H9 (cell line): ENCODE measurements around the gene TSPO. TPM values are rescaled to one million over a fixed set of nuclear protein-coding genes. Genes with fewer than 3 reads are reported as not detected.

ENCODE experiments used
- DNase-seq: peaks from one replicate; pipeline ENCODE4 v3.0.0-alpha.2; 2017
- H2AFZ ChIP-seq: one replicate; pipeline ENCODE4 v1.6.1; 2013; ENCODE audit warnings: mild to moderate bottlenecking, low read length, control low read depth, moderate library complexity
- H2AK5ac ChIP-seq: 2 replicates; pipeline ENCODE4 v1.6.1; 2013; ENCODE audit warnings: low read length, control low read depth, mixed read lengths; ENCODE audit not compliant: insufficient read length
- H2BK120ac ChIP-seq: one replicate; pipeline ENCODE4 v1.6.1; 2013; ENCODE audit warnings: low read depth, mild to moderate bottlenecking, low read length, control low read depth, inconsistent platforms; ENCODE audit not compliant: poor library complexity, severe bottlenecking
- H2BK12ac ChIP-seq: 2 replicates; pipeline ENCODE4 v1.6.1; 2013; ENCODE audit warnings: low read length, control low read depth, mixed read lengths, low read depth; ENCODE audit not compliant: insufficient read length
- H2BK15ac ChIP-seq: 2 replicates; pipeline ENCODE4 v1.6.1; 2013; ENCODE audit warnings: low read depth, low read length, control low read depth
- H2BK20ac ChIP-seq: one replicate; pipeline ENCODE4 v1.6.1; 2013; ENCODE audit warnings: low read depth, mild to moderate bottlenecking, low read length, control low read depth, inconsistent platforms; ENCODE audit not compliant: poor library complexity, severe bottlenecking
- H2BK5ac ChIP-seq: 2 replicates; pipeline ENCODE4 v1.6.1; 2013; ENCODE audit warnings: low read length, control low read depth, mixed read lengths; ENCODE audit not compliant: insufficient read length
- H3K14ac ChIP-seq: 2 replicates; pipeline ENCODE4 v1.6.1; 2013; ENCODE audit warnings: low read length, control low read depth; ENCODE audit not compliant: insufficient read depth
- H3K18ac ChIP-seq: 2 replicates; pipeline ENCODE4 v1.6.1; 2013; ENCODE audit warnings: low read depth, mild to moderate bottlenecking, mixed read lengths, low read length, control low read depth; ENCODE audit not compliant: insufficient read length
- H3K23ac ChIP-seq: 2 replicates; pipeline ENCODE4 v1.6.1; 2013; ENCODE audit warnings: low read length, control low read depth, mixed read lengths, low read depth; ENCODE audit not compliant: insufficient read length
- H3K23me2 ChIP-seq: 2 replicates; pipeline ENCODE4 v1.6.1; 2013; ENCODE audit warnings: low read depth, mild to moderate bottlenecking, mixed read lengths, low read length, control low read depth; ENCODE audit not compliant: insufficient read length, poor library complexity, severe bottlenecking
- H3K27ac ChIP-seq: 2 replicates; pipeline ENCODE4 v1.5.1; 2013; ENCODE audit warnings: low read length, control low read depth, mixed read lengths, low read depth; ENCODE audit not compliant: insufficient read length
- H3K27me3 ChIP-seq: 2 replicates; pipeline ENCODE4 v1.6.1; 2013; ENCODE audit warnings: low read length, control low read depth, inconsistent platforms; ENCODE audit not compliant: insufficient read depth
- H3K4ac ChIP-seq: 2 replicates; pipeline ENCODE4 v1.6.1; 2013; ENCODE audit warnings: low read depth, mild to moderate bottlenecking, control low read depth, inconsistent platforms, low read length, moderate library complexity
- H3K4me1 ChIP-seq: 2 replicates; pipeline ENCODE4 v1.6.1; 2013; ENCODE audit warnings: low read length, control low read depth, inconsistent platforms; ENCODE audit not compliant: insufficient read depth
- H3K4me2 ChIP-seq: 2 replicates; pipeline ENCODE4 v1.6.1; 2013; ENCODE audit warnings: low read length, control low read depth, mixed read lengths; ENCODE audit not compliant: insufficient read length, insufficient read depth
- H3K56ac ChIP-seq: 2 replicates; pipeline ENCODE4 v1.6.1; 2013; ENCODE audit warnings: low read depth, mild to moderate bottlenecking, mixed read lengths, low read length, control low read depth; ENCODE audit not compliant: insufficient read length
- H3K79me1 ChIP-seq: 2 replicates; pipeline ENCODE4 v1.6.1; 2013; ENCODE audit warnings: low read depth, mild to moderate bottlenecking, moderate library complexity, low read length, control low read depth, inconsistent platforms; ENCODE audit not compliant: insufficient read depth, poor library complexity, severe bottlenecking
- H3K79me2 ChIP-seq: 2 replicates; pipeline ENCODE4 v1.6.1; 2013; ENCODE audit warnings: low read length, control low read depth, inconsistent platforms; ENCODE audit not compliant: insufficient read depth
- H3K9ac ChIP-seq: 2 replicates; pipeline ENCODE4 v1.6.1; 2013; ENCODE audit warnings: low read length, control low read depth, mixed read lengths; ENCODE audit not compliant: insufficient read length; ENCODE audit errors: extremely low read depth
- H3K9me3 ChIP-seq: one replicate; pipeline ENCODE4 v1.6.1; 2013; ENCODE audit warnings: low read depth, low read length, inconsistent platforms; ENCODE audit not compliant: control insufficient read depth
- H3T11ph ChIP-seq: one replicate; pipeline ENCODE4 v1.6.1; 2013; ENCODE audit warnings: mild to moderate bottlenecking, low read length, control low read depth, inconsistent platforms
- H4K20me1 ChIP-seq: one replicate; pipeline ENCODE4 v1.6.1; 2013; ENCODE audit not compliant: control insufficient read depth, insufficient read length, insufficient read depth
- H4K5ac ChIP-seq: 2 replicates; pipeline ENCODE4 v1.6.1; 2013; ENCODE audit warnings: low read depth, mild to moderate bottlenecking, mixed read lengths, low read length, control low read depth; ENCODE audit not compliant: insufficient read length
- H4K8ac ChIP-seq: replicated peaks from 2 replicates; pipeline ENCODE4 v1.6.1; 2013; ENCODE audit warnings: low read length, control low read depth, mixed read lengths, low read depth; ENCODE audit not compliant: insufficient read length
- H4K91ac ChIP-seq: 2 replicates; pipeline ENCODE4 v1.6.1; 2013; ENCODE audit warnings: low read depth, mild to moderate bottlenecking, moderate library complexity, mixed read lengths, low read length, control low read depth; ENCODE audit not compliant: insufficient read length
- H3K27ac Mint-ChIP-seq, 3 experiments: 2 replicates in 2 of 3; 3 replicates in 1 of 3; pipeline ENCODE4 v1.8.0; 2020 to 2021; ENCODE audit warnings: mixed read lengths in 3 of 3, mild to moderate bottlenecking in 1 of 3, moderate library complexity in 1 of 3
- H3K27me3 Mint-ChIP-seq: 2 replicates; pipeline ENCODE4 v1.8.0; 2021; ENCODE audit warnings: low read depth, mild to moderate bottlenecking, moderate library complexity, mixed read lengths
- H3K36me3 Mint-ChIP-seq, 3 experiments: 2 replicates in 2 of 3; 3 replicates in 1 of 3; pipeline ENCODE4 v1.8.0; 2020 to 2021; ENCODE audit warnings: low read depth in 3 of 3, mixed read lengths in 3 of 3; ENCODE audit not compliant: insufficient read depth in 1 of 3
- H3K4me1 Mint-ChIP-seq, 2 experiments: 2 replicates each; pipeline ENCODE4 v1.8.0; 2020; ENCODE audit warnings: mixed read lengths in 2 of 2
- H3K4me3 Mint-ChIP-seq, 2 experiments: 2 replicates in 1 of 2; 3 replicates in 1 of 2; pipeline ENCODE4 v1.8.0; 2020 to 2021; ENCODE audit warnings: mild to moderate bottlenecking in 2 of 2, mixed read lengths in 2 of 2, moderate library complexity in 1 of 2
- H3K9me3 Mint-ChIP-seq, 2 experiments: 2 replicates in 1 of 2; 3 replicates in 1 of 2; pipeline ENCODE4 v1.8.0; 2020; ENCODE audit warnings: mild to moderate bottlenecking in 2 of 2, mixed read lengths in 2 of 2, moderate library complexity in 1 of 2
- CTCF ChIP-seq: fragments of 200-600 bp; sonication (generic); conservative IDR thresholded peaks from 3 replicates; pipeline ENCODE4 v1.8.0; 2021; ENCODE audit warnings: antibody characterized with exemption, mild to moderate bottlenecking
- WGBS: extraction: QIAGEN DNeasy Blood & Tissue Kit; methylation state at CpG from one replicate; pipeline ENCODE4 v1.1.7; 2013; ENCODE audit warnings: missing lambda C conversion rate, low lambda C conversion rate, mixed read lengths; ENCODE audit not compliant: insufficient read length; ENCODE audit errors: extremely low coverage; 5-methylcytosine and 5-hydroxymethylcytosine counted together
- total RNA-seq: library from RNA; stranded (reverse); gene quantifications from 2 replicates; pipeline ENCODE4 v1.2.1, GENCODE V29; 2021

Gene TSPO
- total RNA-seq, 1 experiment from 2014 or later: 14.8 TPM

GRCh38 chr22:43147821-43148220 is 3.5 kb upstream of the TSPO start:
- H3K23me2 ChIP-seq: peaks cover under 1% of the 10 kb centered on the region
- H4K20me1 ChIP-seq: no peaks in the 10 kb centered on the region
- no peak overlapping the region for H2BK120ac ChIP-seq
- Mint-ChIP-seq H3K4me3 (no peak overlapping the region), H3K9me3 (no peaks in the 10 kb centered on the region), H3K27me3 (peaks cover 22% of the 10 kb centered on the region), H3K4me1 (peaks cover 3 to 19% of the 10 kb centered on the region in 2 experiments), H3K27ac (no peak overlapping the region), H3K36me3 (no peaks in the 10 kb centered on the region)
- H2BK5ac ChIP-seq: no peak overlapping the region
- no peak overlapping the region for H2AFZ ChIP-seq
- no peak overlapping the region for H2BK20ac ChIP-seq
- no peaks in the 10 kb centered on the region; the same call in 1 of the 2 replicates for H3K4me1 ChIP-seq
- no peak overlapping the region for H4K8ac ChIP-seq
- H3K23ac ChIP-seq: no peak overlapping the region
- no peak overlapping the region for H2BK12ac ChIP-seq
- no peak overlapping the region for H3K9ac ChIP-seq
- H4K91ac ChIP-seq: no peak overlapping the region
- H4K5ac ChIP-seq: no peak overlapping the region
- H3K9me3 ChIP-seq: no peaks in the 10 kb centered on the region
- H2AK5ac ChIP-seq: no peak overlapping the region
- H3T11ph ChIP-seq: no peak overlapping the region
- no peak for DNase-seq
- no peaks in the 10 kb centered on the region; the same call in 1 of the 2 replicates for H3K27me3 ChIP-seq
- WGBS: no CpG with 5 or more reads among the region's 8 CpGs
- no peak overlapping the region for H3K4ac ChIP-seq
- no peak overlapping the region for H3K14ac ChIP-seq
- TF ChIP-seq CTCF: no peak
- no peak overlapping the region for H3K4me2 ChIP-seq
- no peaks in the 10 kb centered on the region for H3K79me2 ChIP-seq
- no peak overlapping the region for H3K18ac ChIP-seq
- H2BK15ac ChIP-seq: no peak overlapping the region
- H3K27ac ChIP-seq: no peak overlapping the region
- H3K79me1 ChIP-seq: no peaks in the 10 kb centered on the region
- H3K56ac ChIP-seq: no peak overlapping the region
